HEK293 (cell line): ENCODE data around the gene CACNA2D4.

Experiments used
- MZF1 ChIP-seq: fragments of 450-650 bp; formaldehyde crosslinking; IDR thresholded peaks from 2 replicates; pipeline ENCODE4 v1.5.1; 2017; ENCODE audit warnings: missing biosample characterization, missing genetic modification characterization, borderline replicate concordance
- PBX3 ChIP-seq: sonication (generic); formaldehyde crosslinking; IDR thresholded peaks from 2 replicates; pipeline ENCODE4 v1.8.1; 2022; ENCODE audit warnings: mild to moderate bottlenecking, moderate library complexity, missing genetic modification reagents
- PRDM4 ChIP-seq: fragments of 450-650 bp; formaldehyde crosslinking; IDR thresholded peaks from 2 replicates; pipeline ENCODE4 v1.5.1; 2017; ENCODE audit warnings: missing biosample characterization, missing genetic modification characterization
- SCRT1 ChIP-seq: fragments of 450-650 bp; formaldehyde crosslinking; IDR thresholded peaks from 2 replicates; pipeline ENCODE4 v1.5.1; 2016; ENCODE audit warnings: missing biosample characterization, missing genetic modification characterization, borderline replicate concordance
- SETDB1 ChIP-seq: IDR thresholded peaks from one replicate; pipeline ENCODE4 v1.6.1; 2017; ENCODE audit warnings: mild to moderate bottlenecking, low read length, moderate library complexity, mixed read lengths; ENCODE audit not compliant: insufficient read length
- YY1 ChIP-seq: fragments of 450-650 bp; formaldehyde crosslinking; IDR thresholded peaks from 2 replicates; pipeline ENCODE4 v1.5.1; 2018; ENCODE audit warnings: missing biosample characterization, missing genetic modification characterization
- ZNF302 ChIP-seq: fragments of 450-650 bp; formaldehyde crosslinking; IDR thresholded peaks from 2 replicates; pipeline ENCODE4 v1.5.1; 2016; ENCODE audit warnings: missing biosample characterization, missing genetic modification characterization, low read depth
- ZNF350 ChIP-seq: fragments of 450-650 bp; formaldehyde crosslinking; IDR thresholded peaks from 2 replicates; pipeline ENCODE4 v1.5.0; 2017; ENCODE audit warnings: missing biosample characterization, mild to moderate bottlenecking, missing genetic modification characterization
- ZNF660 ChIP-seq: fragments of 450-650 bp; IDR thresholded peaks from 2 replicates; pipeline ENCODE4 v1.5.1; 2018; ENCODE audit warnings: missing biosample characterization, mild to moderate bottlenecking, missing genetic modification characterization
- ZNF664 ChIP-seq: fragments of 450-650 bp; formaldehyde crosslinking; IDR thresholded peaks from 2 replicates; pipeline ENCODE4 v1.5.1; 2016; ENCODE audit warnings: missing biosample characterization, missing genetic modification characterization
- TF ChIP-seq, protein P1 (sequence below): fragments of 450-650 bp; IDR thresholded peaks from 2 replicates; pipeline ENCODE4 v1.5.1; 2018; ENCODE audit warnings: missing biosample characterization, missing genetic modification characterization
- TF ChIP-seq, protein P2 (sequence below): fragments of 450-650 bp; formaldehyde crosslinking; IDR thresholded peaks from 2 replicates; pipeline ENCODE4 v1.5.1; 2016; ENCODE audit warnings: missing biosample characterization, missing genetic modification characterization

DNA sequence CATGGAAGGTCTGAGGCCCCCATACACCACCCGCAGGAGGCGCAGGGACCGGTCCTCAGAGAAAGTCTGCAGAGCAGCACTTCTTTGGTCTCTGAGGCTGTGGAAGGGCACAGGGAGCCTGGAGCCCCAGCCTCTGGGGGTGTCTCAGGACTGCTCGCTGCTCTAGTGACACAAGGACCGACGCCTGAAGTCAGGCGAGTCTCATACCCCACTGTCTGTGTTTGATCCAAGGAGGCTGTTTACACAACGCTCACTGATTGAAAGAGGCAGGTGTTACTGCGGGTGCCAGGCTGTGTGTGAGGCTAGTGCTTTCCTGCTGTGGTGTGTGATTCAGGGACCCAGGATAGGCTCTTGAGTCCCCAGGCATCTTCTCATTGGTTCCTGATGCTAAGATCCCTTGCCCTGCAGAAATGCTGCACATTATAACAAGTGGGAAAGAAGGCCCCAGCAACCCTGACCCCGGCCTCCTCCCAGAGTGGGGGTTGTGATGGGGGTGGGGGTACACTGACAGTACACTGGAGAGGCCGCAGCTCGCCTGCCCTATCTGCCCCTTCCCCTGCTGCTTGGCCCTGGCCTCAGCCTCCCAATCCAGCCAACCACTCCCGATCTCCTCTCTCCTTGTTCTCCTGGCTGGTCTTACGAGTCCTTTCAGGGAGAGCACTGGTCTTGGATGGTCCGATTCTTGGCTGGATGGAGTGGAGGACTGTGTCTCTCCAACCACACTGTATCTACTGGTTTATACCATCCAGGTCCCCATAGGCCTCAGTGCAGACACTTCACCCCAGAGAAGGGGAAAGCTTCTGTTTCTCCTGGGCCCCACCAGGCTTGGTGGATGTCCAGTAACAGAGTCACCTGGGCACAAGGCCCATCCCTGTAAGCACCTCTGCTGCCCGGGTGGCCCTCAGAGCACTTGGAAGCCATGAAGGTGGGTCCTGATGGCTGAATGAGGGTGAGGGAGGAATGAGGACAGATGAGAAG lies 6.6 kb downstream of the CACNA2D4 start:
- TF ChIP-seq, protein P1, sequence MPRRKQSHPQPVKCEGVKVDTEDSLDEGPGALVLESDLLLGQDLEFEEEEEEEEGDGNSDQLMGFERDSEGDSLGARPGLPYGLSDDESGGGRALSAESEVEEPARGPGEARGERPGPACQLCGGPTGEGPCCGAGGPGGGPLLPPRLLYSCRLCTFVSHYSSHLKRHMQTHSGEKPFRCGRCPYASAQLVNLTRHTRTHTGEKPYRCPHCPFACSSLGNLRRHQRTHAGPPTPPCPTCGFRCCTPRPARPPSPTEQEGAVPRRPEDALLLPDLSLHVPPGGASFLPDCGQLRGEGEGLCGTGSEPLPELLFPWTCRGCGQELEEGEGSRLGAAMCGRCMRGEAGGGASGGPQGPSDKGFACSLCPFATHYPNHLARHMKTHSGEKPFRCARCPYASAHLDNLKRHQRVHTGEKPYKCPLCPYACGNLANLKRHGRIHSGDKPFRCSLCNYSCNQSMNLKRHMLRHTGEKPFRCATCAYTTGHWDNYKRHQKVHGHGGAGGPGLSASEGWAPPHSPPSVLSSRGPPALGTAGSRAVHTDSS (tag by site-specific recombination) = no peak
- TF ChIP-seq, protein P2, sequence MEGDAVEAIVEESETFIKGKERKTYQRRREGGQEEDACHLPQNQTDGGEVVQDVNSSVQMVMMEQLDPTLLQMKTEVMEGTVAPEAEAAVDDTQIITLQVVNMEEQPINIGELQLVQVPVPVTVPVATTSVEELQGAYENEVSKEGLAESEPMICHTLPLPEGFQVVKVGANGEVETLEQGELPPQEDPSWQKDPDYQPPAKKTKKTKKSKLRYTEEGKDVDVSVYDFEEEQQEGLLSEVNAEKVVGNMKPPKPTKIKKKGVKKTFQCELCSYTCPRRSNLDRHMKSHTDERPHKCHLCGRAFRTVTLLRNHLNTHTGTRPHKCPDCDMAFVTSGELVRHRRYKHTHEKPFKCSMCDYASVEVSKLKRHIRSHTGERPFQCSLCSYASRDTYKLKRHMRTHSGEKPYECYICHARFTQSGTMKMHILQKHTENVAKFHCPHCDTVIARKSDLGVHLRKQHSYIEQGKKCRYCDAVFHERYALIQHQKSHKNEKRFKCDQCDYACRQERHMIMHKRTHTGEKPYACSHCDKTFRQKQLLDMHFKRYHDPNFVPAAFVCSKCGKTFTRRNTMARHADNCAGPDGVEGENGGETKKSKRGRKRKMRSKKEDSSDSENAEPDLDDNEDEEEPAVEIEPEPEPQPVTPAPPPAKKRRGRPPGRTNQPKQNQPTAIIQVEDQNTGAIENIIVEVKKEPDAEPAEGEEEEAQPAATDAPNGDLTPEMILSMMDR = no peak
- TF ChIP-seq SETDB1 = no peak
- TF ChIP-seq ZNF302 = no peak
- no peak for TF ChIP-seq ZNF660 (tag by site-specific recombination)
- TF ChIP-seq ZNF664 (tag by site-specific recombination) = no peak
- no peak for TF ChIP-seq PRDM4
- TF ChIP-seq YY1 (tag by site-specific recombination) = no peak
- TF ChIP-seq SCRT1 (tag by site-specific recombination) = no peak
- TF ChIP-seq ZNF350 = no peak
- TF ChIP-seq PBX3 = no peak
- no peak for TF ChIP-seq MZF1
